SK-N-SH treated with all-trans-retinoic acid at 6 μM for 48 hours (cell line): Measurements from ENCODE around the gene INSYN2B.

ENCODE experiments used
- ARNTL ChIP-seq: fragments of 450-650 bp; formaldehyde crosslinking; IDR thresholded peaks from 2 replicates; pipeline ENCODE4 v1.5.0; 2020; ENCODE audit warnings: low read depth, mild to moderate bottlenecking, moderate library complexity, borderline replicate concordance
- CREB5 ChIP-seq: fragments of 250-450 bp; sonication (Bioruptor Pico); IDR thresholded peaks from 2 replicates; pipeline ENCODE4 v1.5.1; 2020; ENCODE audit warnings: low read depth, mild to moderate bottlenecking, moderate library complexity
- CSDC2 ChIP-seq: fragments of 250-450 bp; sonication (Bioruptor Pico); IDR thresholded peaks from 2 replicates; pipeline ENCODE4 v1.5.0; 2020; ENCODE audit warnings: mild to moderate bottlenecking, moderate library complexity
- GLIS3 ChIP-seq: fragments of 250-450 bp; sonication (Bioruptor Pico); IDR thresholded peaks from 2 replicates; pipeline ENCODE4 v1.5.0; 2020; ENCODE audit warnings: mild to moderate bottlenecking, moderate library complexity
- PATZ1 ChIP-seq: fragments of 250-450 bp; sonication (Bioruptor Pico); IDR thresholded peaks from 2 replicates; pipeline ENCODE4 v1.8.0; 2020; ENCODE audit warnings: mild to moderate bottlenecking, moderate library complexity, borderline replicate concordance
- POU6F1 ChIP-seq: fragments of 250-450 bp; sonication (Bioruptor Pico); IDR thresholded peaks from 2 replicates; pipeline ENCODE4 v1.8.0; 2021; ENCODE audit warnings: low read depth, mild to moderate bottlenecking, moderate library complexity, borderline replicate concordance
- RARB ChIP-seq: fragments of 250-450 bp; sonication (Bioruptor Pico); IDR thresholded peaks from 2 replicates; pipeline ENCODE4 v1.8.0; 2021; ENCODE audit warnings: mild to moderate bottlenecking, moderate library complexity
- SNAI2 ChIP-seq: fragments of 250-450 bp; sonication (Bioruptor Pico); IDR thresholded peaks from 2 replicates; pipeline ENCODE4 v1.5.0; 2020; ENCODE audit warnings: mild to moderate bottlenecking, moderate library complexity
- TCF4 ChIP-seq: fragments of 250-450 bp; sonication (Bioruptor Pico); IDR thresholded peaks from 2 replicates; pipeline ENCODE4 v1.8.0; 2021; ENCODE audit warnings: mild to moderate bottlenecking, moderate library complexity, borderline replicate concordance
- ZC3H10 ChIP-seq: fragments of 250-450 bp; sonication (Bioruptor Pico); IDR thresholded peaks from 2 replicates; pipeline ENCODE4 v1.5.1; 2021; ENCODE audit warnings: mild to moderate bottlenecking, moderate library complexity
- ZFP3 ChIP-seq: fragments of 250-450 bp; sonication (Bioruptor Pico); IDR thresholded peaks from 2 replicates; pipeline ENCODE4 v1.5.0; 2020; ENCODE audit warnings: mild to moderate bottlenecking, moderate library complexity
- ZFP30 ChIP-seq: fragments of 450-650 bp; formaldehyde crosslinking; IDR thresholded peaks from 2 replicates; pipeline ENCODE4 v1.5.0; 2022; ENCODE audit warnings: mild to moderate bottlenecking, moderate library complexity

GRCh38 chr5:169938439-169938838 is 41.9 kb downstream of the INSYN2B start:
- no peak for TF ChIP-seq TCF4 (CRISPR knock-in tag)
- TF ChIP-seq RARB = no peak
- TF ChIP-seq CREB5 = no peak
- TF ChIP-seq PATZ1 (CRISPR knock-in tag) = no peak
- TF ChIP-seq POU6F1 (CRISPR knock-in tag) = no peak
- TF ChIP-seq GLIS3 (CRISPR knock-in tag) = no peak
- TF ChIP-seq CSDC2 = no peak
- no peak for TF ChIP-seq ARNTL (CRISPR knock-in tag)
- no peak for TF ChIP-seq ZFP30 (CRISPR knock-in tag)
- TF ChIP-seq SNAI2 = no peak
- TF ChIP-seq ZC3H10 (CRISPR knock-in tag) = no peak
- no peak for TF ChIP-seq ZFP3 (CRISPR knock-in tag)
